ENCODE measurements around the gene GUCA2B.

The GUCA2B gene

DNA sequence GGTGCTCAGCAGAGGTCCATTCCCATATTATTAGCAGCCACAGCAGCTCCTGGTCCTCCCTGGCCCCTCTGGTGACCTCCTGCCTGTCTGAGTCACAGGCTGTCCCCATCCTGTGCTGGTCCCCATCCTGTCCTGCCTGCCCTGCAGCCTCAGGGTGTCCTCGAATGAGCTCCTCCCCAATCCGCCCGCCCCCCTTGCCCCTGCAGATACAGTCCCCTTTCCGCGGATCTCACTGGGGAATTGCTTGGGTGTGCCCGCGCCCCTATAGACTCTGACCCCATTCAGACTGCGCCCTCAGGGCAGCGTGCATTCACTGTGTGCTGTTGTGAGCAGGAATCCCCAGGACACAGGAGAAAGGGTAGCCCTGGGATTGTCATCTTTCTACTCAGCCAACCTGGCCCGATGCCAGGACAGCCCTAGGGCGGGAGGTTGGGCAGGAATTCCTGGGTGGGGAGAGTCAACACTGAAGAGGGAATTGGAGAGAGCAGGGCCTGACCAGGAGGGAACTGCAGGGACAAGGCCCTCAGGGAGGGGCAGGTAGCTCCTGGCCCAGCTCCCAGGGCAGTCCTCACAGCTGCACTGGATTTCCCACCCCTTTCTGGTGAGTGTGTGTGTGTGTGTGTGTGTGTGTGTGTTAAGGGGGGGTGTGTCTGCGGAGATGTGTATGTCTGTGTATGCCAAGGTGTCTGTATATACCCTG is 12.5 kb downstream of the GUCA2B start:
- no peak for DNase-seq (ENCODE audit: low read depth in 2 of 2)

DNA sequence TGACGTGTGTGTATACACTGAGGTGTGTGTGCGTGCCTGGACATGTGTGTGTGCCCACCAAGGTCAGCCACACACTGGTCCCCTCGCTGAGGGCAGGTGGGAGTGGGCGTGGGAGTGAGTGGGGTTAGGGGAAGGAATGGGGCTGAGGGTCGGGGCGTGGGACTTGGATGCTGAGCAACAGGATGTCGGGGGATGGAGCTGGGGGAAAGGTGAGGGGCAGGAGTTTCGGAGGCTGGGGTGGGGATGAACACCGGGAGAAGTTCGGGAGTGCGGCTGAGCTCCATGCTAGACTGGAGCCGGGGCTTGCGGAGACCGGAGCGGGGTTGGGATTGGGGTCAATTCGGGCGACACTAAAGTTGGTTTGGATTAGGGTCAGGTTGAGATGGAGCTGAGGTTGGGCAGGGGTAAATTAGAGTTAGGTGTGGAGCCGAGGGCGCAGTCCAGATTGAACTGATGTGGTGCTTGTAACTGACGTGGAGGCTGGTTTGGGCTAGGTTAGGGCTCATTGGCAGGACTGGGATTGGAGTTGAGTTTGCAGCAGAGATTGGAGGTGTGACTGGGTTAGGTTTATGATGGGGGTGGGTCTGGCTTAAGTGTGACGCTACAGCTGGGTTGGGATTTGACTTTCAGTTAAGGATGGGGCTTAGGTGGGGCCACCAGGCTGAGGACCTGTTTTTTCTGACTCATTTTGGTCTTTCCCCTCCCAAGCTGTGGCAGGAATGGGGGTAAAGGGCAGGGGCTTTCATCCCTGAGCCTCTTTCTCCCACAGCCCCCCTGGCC is 14.6 kb downstream of the GUCA2B start:
- DNase-seq (ENCODE audit: low read depth in 2 of 2): no peak

DNA sequence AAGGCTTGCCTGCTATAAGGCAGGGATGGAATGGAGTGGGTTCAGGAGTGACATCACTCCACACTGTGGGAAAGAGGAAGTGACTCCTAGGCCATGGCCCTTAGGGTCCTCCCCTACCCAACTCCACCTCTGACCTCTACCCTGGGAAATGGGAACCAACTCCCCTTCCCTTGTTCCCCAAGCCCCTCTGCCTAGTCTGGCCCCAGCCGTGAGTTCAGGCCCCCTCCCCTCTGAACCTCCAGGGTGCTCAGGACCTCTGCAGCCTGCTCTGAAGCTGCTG is 15.1 kb downstream of the GUCA2B start:
- DNase-seq (ENCODE audit: low read depth in 2 of 2): no peak

DNA sequence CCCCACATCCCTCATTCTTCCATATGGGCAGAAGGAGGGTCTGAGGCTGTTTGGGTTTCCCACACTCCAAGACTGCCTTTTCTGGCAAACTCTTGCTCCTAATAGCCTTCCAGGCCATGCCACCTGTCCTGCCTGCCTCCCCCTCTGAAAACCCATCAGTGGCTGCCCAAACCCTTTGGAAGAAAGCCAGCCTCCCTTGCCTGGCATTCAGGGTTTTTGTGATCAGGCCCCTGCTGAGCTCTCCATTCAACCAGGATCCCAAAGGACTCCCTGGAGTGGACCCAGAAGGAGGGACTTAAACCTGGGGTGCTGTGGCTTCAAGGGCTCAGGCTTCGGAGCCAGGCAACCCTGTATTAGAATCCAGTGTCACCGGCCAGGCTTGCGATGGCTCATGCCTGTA is 15.6 kb downstream of the GUCA2B start:
- no peak for DNase-seq (ENCODE audit: low read depth in 2 of 2)

DNA sequence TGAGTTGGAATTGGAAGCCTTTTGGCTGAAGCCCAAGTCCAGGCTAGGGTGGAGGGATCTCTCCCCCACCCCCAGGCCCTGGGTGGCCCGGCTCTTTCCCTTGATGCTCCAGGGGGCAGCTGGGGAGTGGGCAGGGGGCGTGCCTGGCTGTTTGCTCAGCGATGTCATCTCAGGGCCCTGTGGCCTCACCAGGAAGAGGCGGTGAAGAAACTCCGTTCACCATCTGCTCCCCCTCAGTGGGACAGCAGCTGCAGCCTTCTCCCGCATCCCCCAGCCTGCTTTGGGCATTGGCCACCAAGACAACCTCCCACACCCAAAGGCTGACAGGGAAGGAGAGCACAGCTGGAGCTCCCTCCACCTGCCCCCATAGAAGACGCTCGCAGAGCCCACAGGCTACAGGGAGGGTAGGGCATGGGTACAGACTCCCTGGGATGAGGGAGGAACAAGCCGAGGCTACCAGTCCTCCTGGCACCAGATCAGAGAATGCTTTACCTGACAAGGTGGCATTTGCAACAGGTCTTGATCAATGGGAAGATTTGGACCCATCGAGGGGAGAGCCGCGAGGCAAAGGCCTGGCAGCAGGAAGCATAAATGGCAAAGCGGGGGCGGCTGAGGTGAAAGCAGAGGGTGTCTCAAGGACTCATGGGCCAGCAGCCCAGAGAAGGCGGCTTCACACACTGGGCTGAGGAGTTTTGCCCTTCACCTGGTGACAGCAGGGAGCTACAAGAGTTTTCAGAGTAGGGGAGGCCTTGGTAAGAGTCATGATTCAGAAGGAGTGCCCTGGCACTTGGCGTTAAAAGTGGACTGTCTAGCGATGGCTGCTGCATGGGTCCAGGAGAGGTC is 17.8 kb downstream of the GUCA2B start:
- no peak for DNase-seq (ENCODE audit: low read depth in 2 of 2)

DNA sequence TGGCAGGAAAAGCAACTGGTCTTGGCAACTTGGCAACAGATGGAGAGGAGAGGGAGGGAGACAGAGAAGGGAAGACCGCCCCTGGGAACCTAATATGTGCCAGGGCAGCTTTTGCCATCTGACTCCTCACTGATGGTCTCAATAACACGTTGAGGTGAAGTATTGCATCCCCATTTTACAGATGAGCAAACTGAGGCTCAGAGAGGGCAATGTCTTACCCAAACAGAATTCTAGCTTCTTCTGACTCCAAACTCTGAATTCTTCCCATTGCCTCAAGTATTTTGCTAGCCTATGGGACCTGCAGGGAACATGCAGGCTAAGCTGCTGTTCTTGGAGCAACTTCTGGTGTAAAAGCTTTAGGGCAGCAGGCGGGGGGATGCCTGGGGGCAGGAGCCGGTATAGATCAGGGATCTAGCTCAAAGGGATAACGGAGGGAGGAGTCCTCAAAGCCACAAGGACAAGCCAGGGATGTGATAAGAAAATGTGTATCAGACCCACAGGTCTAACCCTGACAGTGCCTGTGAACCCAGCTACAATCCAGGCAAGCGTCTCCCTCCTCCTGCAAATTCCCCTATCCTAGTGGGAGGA is 18.6 kb downstream of the GUCA2B start:
- no peak for DNase-seq (ENCODE audit: low read depth in 2 of 2)

DNA sequence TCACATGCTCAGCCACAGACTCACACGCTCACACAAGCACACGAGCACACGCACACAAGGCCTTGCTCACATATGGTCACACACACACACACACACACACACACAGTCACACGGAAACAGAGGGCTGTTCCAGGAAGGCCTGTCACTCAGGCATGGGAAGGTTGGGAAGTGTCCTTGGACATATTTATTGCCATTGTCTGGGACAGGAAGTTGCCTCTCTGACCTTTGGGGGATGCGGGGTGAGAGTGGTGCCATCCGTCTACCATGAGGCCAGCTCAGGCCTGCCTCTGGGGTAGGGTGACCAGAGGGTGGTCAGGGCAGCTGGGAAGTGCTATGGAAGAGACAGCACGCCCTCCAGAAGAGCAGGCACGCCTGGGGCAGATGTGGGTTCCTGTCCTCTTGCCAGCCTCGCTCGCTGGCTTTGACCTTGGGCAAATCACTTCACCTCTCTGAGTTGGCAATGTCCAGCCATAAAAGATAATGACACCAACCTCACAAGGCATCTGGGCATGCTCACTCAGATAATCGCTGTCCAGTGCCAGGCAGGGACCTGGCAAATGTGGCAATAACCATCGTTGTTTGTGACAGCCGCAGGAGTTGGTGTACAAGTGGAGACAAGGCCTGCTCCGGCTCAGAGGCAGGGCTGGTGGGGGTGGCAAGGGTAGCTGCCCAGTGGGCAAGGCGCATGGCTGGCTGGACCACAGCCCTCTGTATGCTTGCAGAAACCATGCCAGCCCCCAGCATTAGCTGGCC is 19.3 kb downstream of the GUCA2B start:
- no peak for DNase-seq (ENCODE audit: low read depth in 2 of 2)

DNA sequence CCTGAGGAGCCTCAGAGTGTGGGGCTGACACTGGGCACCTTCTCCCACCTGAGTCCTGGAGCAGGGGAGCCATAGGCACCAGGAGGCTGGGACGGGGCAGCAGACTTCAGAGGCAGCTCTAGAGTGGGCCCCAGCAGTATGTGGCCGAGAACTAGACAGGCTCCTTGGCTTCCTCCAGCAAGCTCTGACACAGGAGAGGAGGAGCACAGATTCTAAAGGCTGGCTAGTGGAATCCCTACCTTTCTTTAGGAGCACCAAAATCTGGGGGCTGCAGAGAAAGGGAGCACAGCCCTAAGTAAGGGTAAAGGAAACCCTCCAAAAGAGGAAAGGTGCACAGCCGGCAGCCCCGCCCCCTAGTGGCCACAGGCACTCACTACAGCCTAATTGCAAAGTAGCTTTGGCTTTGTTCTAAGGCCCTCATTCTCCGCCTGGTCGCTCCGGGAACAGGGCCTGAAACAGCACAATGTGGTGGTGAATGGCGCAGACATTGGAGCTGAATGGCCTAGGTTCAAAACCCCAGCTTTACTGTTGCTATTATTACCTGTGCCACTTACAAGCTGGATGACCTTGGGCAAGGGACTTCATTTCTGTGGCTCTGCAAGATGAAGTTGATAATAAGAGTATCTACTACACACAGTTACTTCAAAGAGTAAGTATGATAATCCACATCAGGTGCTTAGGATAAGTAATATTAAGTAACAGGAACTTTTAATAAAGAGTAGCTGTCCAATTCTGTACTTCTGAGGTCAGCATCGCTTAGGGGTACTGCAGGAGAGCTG is 20.1 kb downstream of the GUCA2B start:
- peak; percentile 23 to 50 for DNase-seq (ENCODE audit: low read depth in 2 of 2)

DNA sequence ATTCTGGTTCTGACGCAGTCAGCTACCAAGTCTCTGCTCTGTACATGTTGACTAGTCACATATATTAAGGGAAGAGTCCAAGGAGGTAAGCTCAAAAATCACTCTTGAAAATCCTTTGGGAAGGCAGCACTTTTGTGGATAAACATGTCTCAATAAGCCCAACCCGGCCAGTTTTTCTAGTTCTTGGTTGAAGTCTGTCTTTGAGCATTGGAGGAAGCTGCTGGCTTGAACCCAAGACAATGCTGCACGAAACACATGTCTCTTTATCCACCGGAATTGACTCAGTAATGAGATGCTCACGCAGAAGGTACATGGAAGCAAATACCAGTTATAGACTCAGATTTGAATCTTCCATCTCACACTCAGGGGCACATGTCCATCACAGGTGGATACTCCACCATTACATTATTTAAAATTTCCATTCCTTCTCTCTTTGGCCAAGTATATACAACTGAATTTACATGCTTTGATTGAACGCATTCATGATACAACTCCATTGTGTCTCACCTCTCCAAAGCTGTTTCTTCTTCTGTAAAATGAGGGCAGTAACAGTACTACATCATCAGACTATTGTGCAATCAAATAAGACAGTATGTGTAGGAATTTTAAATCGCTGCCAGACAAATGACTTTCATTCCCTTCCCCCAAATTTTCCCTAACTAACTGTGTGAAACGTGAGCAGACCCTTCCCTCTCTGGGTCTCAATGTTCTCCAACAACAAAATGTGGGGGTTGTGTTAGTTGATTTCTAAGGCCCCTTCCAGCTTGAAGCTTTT is 20.9 kb downstream of the GUCA2B start:
- no peak for DNase-seq (ENCODE audit: low read depth in 2 of 2)

DNA sequence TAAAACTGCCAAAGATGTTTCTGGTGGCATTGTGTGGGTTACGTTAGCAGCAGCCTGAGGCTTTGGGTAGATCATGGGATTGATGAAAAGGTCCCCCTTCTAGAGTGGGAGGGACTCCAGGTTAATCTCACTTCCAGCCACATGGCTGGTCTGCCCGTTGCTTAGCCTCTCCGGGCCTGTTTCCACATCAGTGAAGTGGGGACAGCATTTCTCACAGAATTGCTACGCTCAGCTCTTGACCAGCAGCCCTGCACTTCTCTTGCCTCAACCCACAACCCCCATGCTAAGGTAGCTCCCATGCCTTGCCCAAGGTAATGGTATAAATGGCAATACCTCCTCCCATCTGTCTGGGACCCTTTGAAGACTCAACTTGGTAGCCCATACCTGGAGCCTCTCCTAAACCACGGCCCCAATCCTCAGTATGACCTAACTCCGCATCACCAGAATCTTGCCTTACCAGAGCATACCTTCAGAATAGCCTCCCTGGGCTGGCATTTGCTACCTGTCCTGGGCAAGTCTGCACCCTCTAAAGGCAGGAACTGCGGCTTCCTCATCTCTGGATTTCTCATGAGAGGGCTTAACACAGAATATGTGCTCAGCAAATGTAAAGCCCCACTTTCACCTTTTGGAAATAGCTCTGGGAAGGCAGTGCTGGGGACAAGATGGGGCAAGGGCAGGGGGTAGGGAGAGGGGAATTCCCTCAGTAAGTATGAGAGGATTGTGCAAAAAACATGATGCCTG is 22.3 kb downstream of the GUCA2B start:
- no peak for DNase-seq (ENCODE audit: low read depth in 2 of 2)

DNA sequence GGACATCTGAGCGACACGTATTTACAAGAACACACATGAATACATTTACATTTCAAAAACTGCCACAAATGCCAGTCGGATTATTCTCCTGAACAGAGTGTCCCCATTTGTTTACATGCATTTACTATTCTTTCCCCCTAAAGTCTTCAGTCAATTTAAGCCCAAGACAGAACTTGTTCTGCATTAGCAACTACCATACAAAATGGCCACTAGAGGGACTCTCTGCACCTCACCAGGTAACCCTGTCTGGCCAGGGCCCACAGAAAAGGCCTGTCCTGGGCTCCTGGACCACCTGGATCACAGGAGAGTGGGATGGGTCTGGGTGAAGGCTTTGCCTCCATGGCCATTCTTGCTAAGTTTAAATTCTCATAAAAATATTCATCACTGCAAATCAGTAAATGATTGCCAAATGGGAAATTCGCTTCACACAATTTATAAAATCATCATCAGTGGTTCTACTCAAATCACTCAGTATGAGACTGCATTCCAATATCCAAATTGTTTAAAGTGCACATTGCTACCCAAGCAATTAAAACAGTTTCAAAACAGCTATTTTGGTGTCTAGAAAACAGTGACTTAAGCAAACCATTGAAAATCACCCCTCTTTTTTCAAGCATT is 23.8 kb downstream of the GUCA2B start:
- DNase-seq (ENCODE audit: low read depth in 2 of 2): no peak

DNA sequence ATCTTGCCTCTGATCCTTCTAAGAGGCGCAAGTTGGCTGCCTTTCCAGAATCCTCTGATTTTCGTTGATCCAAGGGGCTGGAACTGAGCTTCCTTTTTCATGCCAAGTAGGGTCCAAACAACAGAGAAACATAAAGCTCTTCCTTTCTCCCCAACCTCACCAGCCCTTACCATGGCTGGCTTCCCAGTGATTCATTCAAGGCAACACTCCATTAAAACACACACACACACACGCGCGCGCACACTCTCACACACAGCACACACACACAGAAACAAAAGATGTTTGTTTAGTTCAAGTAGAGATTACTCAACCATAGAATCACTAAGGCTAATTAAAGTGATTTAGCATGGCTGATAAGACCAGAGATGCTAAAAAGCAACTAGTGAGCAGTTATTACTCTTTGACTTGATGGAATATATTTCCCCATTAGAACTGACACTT is 24.4 kb downstream of the GUCA2B start:
- DNase-seq (ENCODE audit: low read depth in 2 of 2): no peak

DNA sequence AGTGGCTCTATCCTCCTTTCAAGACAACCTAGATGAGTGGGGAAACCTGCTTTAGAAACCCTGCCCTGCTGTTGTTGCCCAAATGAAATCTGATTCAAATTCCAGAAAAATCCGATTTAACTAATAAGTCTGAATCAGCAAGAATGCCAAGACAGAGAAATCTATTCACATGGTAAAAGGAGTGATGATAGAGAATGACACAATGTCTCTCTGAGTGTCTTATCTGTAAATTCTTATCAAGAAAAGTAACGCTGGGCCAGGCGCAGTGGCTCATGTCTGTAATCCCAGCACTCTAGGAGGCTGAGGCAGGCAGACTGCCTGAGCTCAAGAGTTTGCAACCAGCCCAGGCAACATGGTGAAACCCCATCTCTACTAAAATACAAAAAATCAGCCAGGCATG is 25.0 kb downstream of the GUCA2B start:
- DNase-seq (ENCODE audit: low read depth in 2 of 2): no peak

DNA sequence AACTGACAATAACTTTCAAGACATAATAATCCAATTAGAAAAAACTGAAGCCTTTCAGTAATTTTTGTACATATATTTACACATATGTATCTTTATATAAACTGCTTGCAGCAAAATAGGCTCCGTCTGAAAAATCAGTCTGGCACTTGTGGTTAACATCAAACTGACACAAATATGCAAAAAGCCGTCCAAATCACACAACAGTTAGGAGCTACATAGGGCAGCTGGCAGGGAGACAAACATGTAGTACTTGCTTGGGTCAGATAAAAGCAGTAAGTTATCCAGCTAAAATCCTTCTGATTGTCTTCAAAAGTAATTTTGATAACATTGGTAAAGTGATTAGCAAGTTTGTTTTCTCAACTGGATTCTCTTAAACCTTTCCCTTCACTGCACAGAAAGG is 26.1 kb downstream of the GUCA2B start:
- DNase-seq (ENCODE audit: low read depth in 2 of 2): no peak

DNA sequence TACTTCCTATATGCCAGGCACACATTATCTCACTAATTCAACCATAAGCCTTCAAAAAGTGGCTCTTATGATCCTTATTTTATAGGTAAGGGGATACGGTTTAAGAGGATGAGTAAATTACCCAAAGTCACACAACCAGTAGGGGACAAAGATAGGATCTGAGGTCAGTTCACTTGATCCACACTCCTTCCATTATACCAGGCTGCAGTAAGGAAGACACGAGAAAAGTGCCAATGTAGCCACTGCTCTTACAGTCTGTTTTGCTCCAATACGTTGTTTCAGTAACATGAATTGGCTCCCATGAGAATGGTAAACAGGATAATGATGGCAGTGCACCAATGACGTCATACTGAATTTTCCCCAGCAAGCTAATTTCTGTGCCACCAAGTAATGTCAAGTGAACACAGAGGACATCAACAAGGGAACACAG is 26.7 kb downstream of the GUCA2B start:
- DNase-seq (ENCODE audit: low read depth in 2 of 2): no peak

DNA sequence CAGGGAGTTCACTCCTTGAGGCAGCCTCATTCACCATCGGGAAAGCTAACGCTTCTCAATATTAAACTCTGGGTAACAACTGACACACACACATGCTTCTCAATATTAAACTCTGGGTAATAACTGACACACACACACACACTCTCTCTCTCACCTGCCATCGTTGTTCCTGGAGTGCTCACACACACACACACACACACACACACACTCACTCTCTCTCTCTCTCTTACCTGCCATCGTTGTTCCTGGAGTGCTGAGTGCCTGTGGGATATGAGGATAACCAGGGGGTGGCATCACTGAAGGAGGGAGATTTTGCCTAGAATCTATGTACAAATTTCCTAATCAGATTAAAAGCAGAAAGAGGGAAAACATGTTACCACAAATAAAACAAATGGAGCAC is 28.5 kb downstream of the GUCA2B start:
- no peak for DNase-seq (ENCODE audit: low read depth in 2 of 2)

DNA sequence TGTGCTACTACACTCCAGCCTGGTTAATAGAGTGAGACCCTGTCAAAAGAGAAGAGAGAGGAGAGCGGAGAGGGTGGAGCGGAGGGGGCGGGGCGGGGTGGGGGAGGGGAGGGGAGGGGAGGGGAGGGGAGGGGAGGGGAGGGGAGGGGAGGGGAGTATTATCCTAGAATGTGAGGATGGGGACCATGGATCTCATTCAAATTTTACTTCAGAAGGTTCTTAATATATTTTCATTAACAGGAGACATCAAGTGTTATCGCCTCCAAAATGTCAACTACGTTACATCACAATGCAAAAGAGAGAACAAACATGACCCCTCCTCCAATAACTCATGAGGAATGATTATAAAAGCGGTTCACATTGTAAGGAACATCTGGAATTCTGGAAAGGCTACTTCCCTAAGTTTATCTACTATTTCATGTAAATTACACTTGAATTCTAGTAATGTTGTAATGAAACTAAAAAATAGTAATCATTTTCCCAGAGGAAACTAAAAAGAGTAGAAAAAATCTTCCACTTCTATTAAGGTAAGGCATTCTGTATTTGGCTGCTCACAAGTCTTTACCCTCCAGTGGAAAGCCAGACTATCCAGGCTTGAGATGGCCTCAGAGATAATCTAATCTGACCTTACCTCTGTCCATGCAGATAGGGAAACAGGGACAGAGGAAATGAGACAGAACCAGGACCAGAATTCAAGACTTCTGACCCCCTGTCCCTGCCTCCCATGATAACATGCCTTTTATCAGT is 30.2 kb downstream of the GUCA2B start:
- no peak for DNase-seq (ENCODE audit: low read depth in 2 of 2)

DNA sequence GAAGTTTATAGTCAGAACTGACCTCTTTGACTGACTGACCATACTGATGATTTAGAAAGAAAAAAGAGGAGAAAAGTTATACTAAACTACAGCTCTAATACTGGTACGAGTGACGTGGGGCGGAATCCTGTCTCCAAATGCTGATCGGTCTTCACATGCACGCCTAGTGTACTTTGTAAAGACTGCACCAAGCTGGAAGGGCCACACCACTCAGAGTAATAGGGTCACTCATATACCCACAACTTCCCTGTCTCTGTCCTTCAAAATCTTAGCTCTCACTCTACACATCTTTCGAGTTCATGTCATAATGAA is 30.7 kb downstream of the GUCA2B start:
- DNase-seq (ENCODE audit: low read depth in 2 of 2): no peak

Data from stimulated activated CD4-positive, alpha-beta T cell treated with anti-CD3 and anti-CD28 coated beads, Interleukin-15, amount 100 ng/mL, for 48 hours (primary cell).